ENCODE measurements around the gene KCNIP1.
"Not testable (repeated sequence)": the region's sequence is repeated elsewhere in the genome, so short reads cannot be mapped to it uniquely, and the experiment has no call there.

KCNIP1 gene

DNA sequence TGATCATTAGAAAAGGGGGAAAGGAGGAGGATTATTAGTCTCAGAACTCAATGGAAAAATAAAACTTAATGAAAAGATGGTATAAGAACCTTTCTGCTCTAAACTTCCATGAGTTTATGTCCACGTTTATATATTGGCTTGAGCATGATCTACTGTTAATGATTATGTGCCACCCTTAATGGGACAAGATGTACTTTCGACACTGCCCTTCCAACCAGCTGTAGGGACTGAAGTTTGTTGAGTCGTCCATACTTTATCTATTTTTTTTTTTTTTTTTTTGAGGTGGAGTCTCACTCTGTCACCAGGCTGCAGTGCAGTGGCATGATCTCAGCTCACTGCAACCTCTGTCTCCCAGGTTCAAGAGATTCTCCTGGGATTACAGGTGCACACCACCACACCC lies 254.7 kb downstream of the KCNIP1 start:
- DNase-seq, result no peak

DNA sequence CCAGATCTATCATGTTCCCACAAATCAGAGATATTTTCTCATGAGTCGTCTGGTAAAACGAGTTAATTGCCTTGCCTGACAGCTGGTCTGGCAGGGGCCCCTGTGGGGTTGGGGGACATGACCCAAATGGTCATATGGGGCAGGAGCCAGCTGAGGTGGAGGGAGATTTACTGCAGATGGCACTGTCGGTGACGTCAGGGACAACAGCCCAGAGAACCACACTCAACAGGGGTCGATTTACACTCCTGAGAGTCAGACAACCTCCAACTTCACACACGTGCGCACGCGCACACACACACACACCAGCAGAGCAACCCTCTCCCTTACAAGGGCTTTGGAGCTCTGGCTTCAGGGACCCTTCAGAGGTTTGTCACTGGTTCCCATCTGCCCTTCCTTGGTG lies 256.3 kb downstream of the KCNIP1 start:
- no peak for DNase-seq

DNA sequence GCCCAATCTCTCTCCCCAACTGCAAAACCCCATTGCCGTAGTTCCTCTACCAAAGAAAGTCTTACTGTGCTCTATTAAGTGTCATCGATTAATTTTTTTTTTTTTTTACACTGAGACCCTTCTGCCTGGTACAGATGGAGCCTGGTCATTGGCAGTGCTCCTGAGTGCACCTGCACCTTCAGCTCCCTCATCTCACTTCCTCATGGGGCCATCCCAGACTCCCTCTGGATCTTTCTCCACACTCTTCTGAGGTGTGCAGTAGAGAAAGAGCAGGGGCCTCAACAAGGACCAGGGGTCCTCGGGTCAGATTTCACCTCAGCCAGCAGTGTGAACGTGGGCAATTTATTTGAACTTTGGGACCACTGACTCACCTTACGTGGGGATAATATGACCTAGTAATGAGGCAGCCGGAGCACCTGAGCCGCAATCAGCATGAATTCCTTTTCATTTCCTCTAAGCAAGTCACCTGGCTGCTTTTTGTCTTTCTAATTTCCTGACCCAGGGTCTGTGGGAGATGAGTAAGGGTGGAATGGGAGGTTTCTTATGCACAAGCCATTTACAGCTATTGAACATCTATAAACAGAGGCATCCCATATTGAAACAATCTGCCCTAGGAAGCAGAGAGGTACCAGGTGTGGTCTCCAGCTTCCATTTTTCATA lies 257.4 kb downstream of the KCNIP1 start:
- no peak for DNase-seq

DNA sequence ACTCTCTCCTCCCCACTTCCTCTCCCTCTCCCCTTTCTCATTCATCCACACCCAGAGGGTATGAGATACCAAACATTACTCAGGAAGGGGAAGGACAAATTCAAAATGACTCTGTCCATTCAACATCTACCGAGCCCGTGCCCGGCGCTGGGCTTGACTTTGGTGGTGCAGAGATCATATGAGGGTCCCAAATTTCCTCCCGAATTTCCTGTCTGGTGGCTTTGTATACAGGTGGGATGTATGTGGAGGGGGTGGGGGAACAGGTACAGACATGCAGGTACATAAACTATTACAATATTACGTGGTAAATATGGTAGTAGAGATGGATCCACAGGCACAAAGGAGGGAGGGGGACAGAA lies 257.9 kb downstream of the KCNIP1 start:
- no peak for DNase-seq

DNA sequence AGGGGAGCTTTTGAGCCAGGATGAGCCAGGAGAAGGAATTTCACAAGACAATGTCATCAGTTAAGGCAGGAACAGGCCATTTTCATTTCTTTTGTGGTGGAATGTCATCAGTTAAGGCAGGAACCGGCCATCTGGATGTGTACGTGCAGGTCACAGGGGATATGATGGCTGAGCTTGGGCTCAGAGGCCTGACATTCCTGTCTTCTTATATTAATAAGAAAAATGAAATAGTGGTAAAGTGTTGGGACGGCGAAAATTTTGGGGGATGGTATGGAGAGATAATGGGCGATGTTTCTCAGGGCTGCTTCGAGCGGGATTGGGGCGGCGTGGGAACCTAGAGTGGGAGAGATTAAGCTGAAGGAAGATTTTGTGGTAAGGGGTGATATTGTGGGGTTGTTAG lies 258.5 kb downstream of the KCNIP1 start:
- not testable (repeated sequence) for DNase-seq

DNA sequence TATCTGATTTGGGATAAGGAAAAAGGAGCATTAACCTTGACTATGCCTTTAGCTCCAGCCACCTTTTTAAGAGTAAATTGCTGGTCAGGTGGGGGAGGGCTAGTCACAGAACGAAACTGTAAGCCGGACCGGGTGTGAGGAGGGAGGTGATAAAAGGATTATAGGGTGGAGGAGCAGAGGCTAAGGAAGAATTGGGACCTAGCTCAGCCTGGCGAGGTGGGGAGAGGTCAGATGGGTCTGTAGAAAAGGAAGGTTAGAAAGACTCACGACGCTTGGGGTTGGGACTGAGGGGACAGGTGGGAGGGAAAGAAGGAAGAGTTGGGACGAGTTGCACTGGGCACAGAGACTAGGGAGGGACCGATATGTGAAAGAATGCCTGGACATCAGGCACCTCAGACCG lies 262.0 kb downstream of the KCNIP1 start:
- DNase-seq, result not testable (repeated sequence)

DNA sequence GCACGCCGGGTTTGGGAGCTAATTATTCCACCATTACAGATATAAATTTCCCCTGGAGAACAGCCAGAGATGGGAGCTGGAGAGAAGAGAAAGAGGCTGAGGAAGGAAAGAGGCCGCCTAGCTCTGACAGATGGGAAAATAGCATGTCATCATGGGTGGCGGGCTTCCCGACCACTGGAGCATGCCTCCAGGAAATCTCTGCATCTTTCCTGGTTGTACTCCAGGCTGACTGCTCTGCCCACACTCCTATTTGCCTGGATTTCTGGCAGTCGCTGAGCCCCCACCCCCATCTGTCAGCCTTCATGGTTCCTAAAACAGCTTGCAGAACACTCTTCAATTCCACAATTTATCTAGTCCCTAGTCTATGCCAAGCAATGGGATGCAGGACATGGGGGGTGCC lies 265.4 kb downstream of the KCNIP1 start:
- no peak for DNase-seq

DNA sequence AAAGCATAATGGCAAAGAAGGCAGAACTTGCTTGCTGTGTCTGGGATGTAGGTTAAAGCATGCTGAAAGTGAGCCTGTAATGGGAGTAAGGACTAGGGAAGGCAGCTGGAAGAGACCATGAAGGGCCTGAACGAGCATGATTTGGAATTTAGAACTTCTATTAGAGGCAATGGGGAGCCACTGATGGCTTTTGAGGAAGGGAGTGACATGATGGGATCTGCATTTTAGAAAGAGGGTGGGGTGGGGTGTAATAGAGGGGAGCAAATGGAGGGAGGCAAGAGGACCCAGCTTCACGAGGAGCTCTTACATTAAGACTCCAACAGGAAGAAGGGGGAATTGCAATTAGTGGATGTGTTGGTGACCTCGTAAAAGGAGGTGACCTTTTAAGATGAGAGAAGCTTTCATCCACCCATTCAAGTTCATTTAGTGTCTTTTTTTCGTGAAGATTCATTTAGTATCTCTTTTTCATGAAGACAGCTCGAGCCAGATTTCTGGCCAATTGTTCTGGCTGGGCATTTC lies 266.1 kb downstream of the KCNIP1 start:
- no peak for DNase-seq

DNA sequence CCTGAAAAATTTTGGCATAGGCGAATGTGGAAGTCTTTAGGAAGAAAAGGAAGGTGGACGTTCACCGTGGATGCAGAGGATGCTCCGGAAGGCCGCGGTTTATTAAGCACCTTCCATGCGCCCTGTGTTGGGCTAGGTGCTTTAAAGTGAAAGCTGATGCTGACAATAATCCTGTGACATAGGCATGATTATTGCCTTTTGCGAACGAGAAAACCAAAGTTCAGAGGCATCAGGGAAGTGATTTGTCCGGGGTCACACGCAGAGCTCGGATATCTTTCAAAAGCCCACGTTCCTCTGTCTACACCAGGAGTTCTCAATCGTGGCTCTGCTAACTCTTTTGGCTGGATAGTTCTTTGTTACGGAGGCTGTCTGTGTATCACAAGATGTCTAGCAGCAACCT lies 267.7 kb downstream of the KCNIP1 start:
- no peak for DNase-seq

DNA sequence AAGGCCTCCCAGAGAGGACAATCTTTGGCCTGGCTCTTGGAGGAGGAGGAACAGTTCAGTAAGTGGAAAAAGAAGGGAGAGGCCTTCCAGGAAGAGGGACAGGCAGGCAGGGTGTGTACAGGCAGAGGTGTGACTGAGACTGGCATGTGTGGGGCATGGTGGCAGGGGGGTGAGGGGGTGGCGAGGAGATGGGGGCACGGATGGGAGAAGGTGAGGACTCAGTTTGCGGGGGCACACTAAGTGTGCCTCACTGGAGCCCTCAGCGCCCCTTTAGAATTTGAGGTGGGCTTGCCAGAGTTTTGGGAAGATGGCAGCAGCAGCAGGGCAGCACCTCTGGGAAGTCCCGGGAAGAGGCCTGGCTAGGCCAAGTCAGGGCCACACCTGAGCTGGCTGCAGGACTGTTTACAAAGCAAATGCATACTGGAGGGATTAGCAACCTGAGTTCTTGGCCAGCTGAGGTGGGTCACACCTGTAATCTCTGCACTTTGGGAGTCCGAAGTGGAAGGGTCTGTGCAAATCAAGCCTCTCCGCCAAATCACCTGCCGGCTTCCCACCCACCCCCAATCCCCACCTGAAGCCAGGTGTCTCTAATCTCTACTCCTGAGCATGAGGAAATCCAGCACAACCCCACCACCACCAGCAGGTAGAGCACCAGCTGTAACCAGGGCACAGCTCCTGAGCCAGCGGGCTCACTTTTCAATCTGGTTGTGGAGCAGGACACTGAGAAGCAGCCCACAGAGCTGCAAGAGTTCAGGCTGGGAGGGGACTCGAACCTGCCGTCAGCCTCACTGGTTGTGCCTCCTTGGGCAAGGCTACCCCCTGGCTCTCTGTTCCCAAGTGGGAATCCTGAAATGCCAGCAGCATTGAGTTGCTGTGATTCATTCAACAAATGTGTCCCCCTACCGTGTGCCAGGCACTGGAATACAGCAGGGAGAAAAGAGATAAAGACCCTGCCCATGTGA lies 269.5 kb downstream of the KCNIP1 start:
- no peak for DNase-seq

DNA sequence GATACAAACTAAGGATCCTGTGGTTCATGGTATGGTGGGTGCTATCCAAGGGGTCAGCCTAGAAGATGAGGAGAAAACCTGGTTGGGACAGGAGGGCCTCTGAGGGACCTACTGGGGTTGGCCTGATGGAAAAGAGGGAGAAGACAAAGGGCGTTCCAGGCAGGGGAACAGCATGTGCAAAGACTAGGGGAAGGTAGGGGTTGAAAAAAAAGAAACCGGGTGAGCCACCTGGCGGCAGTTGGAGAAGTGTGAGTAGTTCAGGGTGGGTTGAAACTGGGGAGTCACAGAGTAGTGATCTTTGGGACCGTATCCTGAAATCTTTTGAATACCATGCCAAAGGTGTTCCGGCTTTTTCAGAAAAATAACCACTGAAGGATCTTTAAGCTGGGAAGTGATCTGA lies 271.0 kb downstream of the KCNIP1 start:
- no peak for DNase-seq

DNA sequence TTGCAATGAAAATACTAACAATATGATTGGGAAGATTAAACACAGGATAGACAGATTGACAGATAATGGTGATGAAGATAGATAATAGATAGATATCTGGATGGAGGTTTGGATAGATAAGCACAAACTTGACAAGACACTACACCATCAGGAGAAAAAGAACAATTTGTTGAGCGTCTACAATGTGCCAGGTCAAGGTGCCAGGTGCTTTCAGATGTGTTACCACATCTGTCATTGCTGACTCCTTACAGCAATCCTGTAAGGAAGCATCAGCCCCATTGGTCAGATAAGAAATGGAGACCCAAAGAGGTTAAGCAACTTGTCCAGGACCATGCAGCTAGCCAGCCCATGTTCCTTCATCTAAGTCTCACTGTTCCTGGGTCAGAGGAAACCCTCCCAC lies 278.1 kb downstream of the KCNIP1 start:
- DNase-seq, result no peak

DNA sequence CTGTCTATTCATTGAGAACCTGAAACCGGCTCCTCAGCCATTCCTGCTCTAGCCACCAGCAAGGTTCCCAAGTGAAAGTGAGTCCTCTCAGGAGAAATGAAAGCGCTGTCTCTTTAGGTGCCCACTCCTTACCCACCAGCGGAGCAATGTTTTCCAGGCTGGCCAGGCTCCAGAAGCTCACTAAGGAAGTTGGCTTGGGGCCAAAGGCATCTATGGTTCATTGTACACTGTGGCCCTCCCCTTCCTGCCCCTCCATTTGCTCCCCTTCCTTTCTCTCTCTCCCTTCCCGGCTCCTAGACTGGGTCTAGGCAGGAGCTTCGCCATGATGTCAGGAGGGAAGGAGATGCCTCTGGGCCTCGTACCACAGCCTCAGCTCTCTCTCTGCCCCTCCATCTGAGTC lies 278.6 kb downstream of the KCNIP1 start:
- no peak for DNase-seq

DNA sequence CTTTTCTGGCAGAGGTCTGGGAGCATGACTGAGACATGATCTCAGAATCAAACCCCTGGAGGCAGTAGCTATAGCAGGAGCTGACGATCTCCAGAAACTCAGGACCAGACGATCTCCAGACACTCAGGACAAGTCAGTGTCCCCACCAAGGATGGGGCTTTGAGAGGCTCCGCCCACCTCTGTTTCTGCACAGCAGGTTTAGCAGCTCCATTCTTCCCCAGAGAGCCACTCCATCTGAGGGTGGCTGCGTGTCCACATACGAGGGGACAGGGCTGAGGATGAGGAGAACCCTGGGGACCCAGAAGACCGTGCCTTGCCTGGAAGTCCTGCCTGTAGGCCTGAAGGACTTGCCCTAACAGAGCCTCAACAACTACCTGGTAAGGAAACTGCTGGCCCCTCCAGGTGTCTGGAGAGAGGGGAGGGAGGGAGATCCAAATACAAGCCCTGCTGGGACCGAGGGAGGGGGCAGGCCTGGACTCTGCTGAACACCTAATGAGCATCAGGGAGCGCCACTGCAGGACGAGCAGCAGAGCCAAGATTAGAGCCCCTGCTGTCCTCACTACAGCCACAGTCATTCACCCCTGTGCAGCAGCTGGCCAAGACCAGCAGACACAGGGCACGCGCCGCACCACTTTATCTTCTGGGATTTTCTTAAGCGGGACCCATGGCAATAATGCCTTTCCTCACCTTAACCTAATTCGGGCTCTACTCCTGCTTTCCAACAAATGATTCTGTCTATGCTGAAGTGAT lies 279.9 kb downstream of the KCNIP1 start, which contains the start of gene GABRP:
Gene GABRP (plus strand): TSS at position 228 of the 750 bp plus-strand sequence. CDS start 4,891 bp downstream, outside the sequence.
- no peak for DNase-seq

DNA sequence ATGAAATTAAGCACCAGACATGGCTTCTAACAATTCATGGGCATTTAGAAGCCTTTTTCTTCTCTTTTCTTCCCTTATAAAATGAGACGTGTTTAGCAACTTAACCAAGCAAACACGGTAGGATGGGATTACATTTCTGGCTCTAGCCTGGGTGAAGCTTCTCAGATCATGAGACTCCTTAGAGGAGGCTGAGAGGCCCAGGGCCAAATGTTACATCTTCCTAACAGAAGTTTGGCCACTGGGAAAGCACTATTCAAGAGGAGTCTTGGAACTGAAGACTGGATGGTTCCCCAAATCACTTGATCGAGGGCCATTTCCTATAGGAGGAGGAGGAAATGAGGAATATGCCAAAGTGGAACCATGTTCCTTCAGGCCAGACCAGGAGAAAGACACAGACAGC lies 281.6 kb downstream of the KCNIP1 start:
- no peak for DNase-seq
